Chondrocyte (in vitro differentiated cells): ENCODE measurements around the gene C1RL. TPM values are rescaled to one million over a fixed set of nuclear protein-coding genes. Genes with fewer than 3 reads are reported as not detected.

Source experiments
- DNase-seq: peaks from one replicate; pipeline ENCODE4 v3.0.0; 2021; ENCODE audit warnings: mixed read lengths, low spot score
- H3K27ac Mint-ChIP-seq: one replicate; pipeline ENCODE4 v1.8.0; 2021; ENCODE audit warnings: mild to moderate bottlenecking, moderate library complexity, mixed read lengths; ENCODE audit not compliant: unreplicated experiment
- H3K27me3 Mint-ChIP-seq: 2 replicates; pipeline ENCODE4 v1.8.0; 2021; ENCODE audit warnings: low read depth, mixed read lengths
- H3K36me3 Mint-ChIP-seq: 2 replicates; pipeline ENCODE4 v1.8.0; 2021; ENCODE audit warnings: low read depth, mixed read lengths
- H3K4me1 Mint-ChIP-seq: 2 replicates; pipeline ENCODE4 v1.8.0; 2021; ENCODE audit warnings: low read depth, mild to moderate bottlenecking, mixed read lengths
- H3K4me3 Mint-ChIP-seq: one replicate; pipeline ENCODE4 v1.8.0; 2021; ENCODE audit warnings: mild to moderate bottlenecking, moderate library complexity, mixed read lengths; ENCODE audit not compliant: unreplicated experiment
- H3K9me3 Mint-ChIP-seq: 2 replicates; pipeline ENCODE4 v1.8.0; 2021; ENCODE audit warnings: low read depth, mixed read lengths
- total RNA-seq: library from RNA; stranded (reverse); gene quantifications from 3 replicates; pipeline ENCODE4 v1.2.1, GENCODE V29; 2021
- TF ChIP-seq, protein P1 (sequence below): fragments of 200-600 bp; sonication (generic); IDR thresholded peaks from 2 replicates; pipeline ENCODE4 v1.5.0; 2021; ENCODE audit warnings: antibody characterized with exemption, mild to moderate bottlenecking, moderate library complexity

C1RL gene
- total RNA-seq, 1 donor from 2014 or later, result 21.0 TPM

GRCh38 chr12:7154901-7155470 lies 46.0 kb upstream of the C1RL start:
- Mint-ChIP-seq H3K27ac (no peak overlapping the region), H3K9me3 (no peaks in the 10 kb centered on the region), H3K4me3 (no peak overlapping the region), H3K36me3 (peaks cover 15% of the 10 kb centered on the region), H3K27me3 (no peaks in the 10 kb centered on the region), H3K4me1 (no peaks in the 10 kb centered on the region)
- TF ChIP-seq, protein P1, sequence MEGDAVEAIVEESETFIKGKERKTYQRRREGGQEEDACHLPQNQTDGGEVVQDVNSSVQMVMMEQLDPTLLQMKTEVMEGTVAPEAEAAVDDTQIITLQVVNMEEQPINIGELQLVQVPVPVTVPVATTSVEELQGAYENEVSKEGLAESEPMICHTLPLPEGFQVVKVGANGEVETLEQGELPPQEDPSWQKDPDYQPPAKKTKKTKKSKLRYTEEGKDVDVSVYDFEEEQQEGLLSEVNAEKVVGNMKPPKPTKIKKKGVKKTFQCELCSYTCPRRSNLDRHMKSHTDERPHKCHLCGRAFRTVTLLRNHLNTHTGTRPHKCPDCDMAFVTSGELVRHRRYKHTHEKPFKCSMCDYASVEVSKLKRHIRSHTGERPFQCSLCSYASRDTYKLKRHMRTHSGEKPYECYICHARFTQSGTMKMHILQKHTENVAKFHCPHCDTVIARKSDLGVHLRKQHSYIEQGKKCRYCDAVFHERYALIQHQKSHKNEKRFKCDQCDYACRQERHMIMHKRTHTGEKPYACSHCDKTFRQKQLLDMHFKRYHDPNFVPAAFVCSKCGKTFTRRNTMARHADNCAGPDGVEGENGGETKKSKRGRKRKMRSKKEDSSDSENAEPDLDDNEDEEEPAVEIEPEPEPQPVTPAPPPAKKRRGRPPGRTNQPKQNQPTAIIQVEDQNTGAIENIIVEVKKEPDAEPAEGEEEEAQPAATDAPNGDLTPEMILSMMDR, result no peak
- DNase-seq, result no peak

- Mint-ChIP-seq H3K27me3 (no peaks in the 10 kb centered on the region), H3K27ac (no peak overlapping the region), H3K36me3 (peaks cover 21% of the 10 kb centered on the region), H3K4me3 (no peak overlapping the region), H3K9me3 (no peaks in the 10 kb centered on the region), H3K4me1 (no peaks in the 10 kb centered on the region)
- no peak for DNase-seq
- TF ChIP-seq, protein P1, result no peak
Observed at GRCh38 chr12:7154042-7154441, 45.0 kb upstream of the C1RL start.

- no peaks in the 10 kb centered on the region for H3K4me1 Mint-ChIP-seq
- peaks cover 27% of the 10 kb centered on the region for H3K36me3 Mint-ChIP-seq
- no peaks in the 10 kb centered on the region for H3K27me3 Mint-ChIP-seq
- H3K9me3 Mint-ChIP-seq, result no peaks in the 10 kb centered on the region
- TF ChIP-seq, protein P1, result no peak
- no peak for DNase-seq
- H3K4me3 Mint-ChIP-seq, result no peak overlapping the region
- no peak overlapping the region for H3K27ac Mint-ChIP-seq
Observed at GRCh38 chr12:7152818-7153217, 43.8 kb upstream of the C1RL start.

DNA sequence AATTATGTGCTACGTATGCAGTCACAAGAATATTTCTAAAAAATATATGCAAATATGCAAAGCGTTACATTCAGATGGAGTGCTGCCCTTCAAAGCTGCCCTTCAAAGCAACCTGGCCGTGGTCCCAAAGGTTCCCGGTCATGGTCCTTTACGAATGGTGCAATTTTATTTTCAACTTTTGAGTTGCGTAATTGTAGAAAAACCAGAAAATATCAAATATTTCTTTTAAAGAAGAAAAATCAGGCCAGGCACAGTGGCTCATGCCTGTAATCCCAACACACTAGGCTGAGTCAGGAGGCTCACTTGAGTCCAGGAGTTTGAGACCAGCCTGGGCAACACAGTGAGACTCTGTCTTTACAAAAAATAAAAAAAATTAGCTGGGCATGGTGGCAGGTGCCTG lies 42.5 kb upstream of the C1RL start:
- H3K27me3 Mint-ChIP-seq, result no peaks in the 10 kb centered on the region
- peaks cover 27% of the 10 kb centered on the region for H3K36me3 Mint-ChIP-seq
- no peak overlapping the region for H3K4me3 Mint-ChIP-seq
- no peaks in the 10 kb centered on the region for H3K4me1 Mint-ChIP-seq
- TF ChIP-seq, protein P1, result no peak
- H3K27ac Mint-ChIP-seq, result no peak overlapping the region
- no peak for DNase-seq
- H3K9me3 Mint-ChIP-seq, result no peaks in the 10 kb centered on the region

DNA sequence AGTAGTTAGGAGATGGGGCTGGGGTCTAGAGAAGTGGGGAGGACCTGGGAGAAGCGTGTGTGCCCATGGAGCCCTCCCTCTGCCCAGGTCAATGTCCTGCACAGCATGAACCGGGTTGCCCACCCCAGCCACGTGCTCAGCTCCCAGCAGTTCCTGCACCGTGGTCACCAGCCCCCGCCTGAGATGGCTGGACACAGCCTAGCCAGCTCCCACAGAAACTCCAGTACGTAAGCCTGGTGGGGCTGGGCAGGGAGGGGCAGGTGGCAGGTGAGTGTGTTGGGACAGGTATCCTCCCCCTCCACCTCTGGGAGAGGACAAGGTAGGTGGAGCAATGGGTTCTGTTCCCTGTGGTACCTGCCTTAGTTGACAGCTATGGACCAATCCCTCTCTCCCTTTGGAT lies 41.8 kb upstream of the C1RL start:
- Mint-ChIP-seq H3K27me3 (no peaks in the 10 kb centered on the region), H3K4me1 (no peaks in the 10 kb centered on the region), H3K36me3 (peaks cover 27% of the 10 kb centered on the region), H3K9me3 (no peaks in the 10 kb centered on the region), H3K4me3 (no peak overlapping the region), H3K27ac (no peak overlapping the region)
- no peak for DNase-seq
- TF ChIP-seq, protein P1, result no peak
